Measurements from ENCODE around the gene TRPM3. TPM values are rescaled to one million over a fixed set of nuclear protein-coding genes. Genes with fewer than 3 reads are reported as not detected.

TRPM3 gene
- total RNA-seq, 4 donors from 2014 or later, result 0.07 to 0.66 TPM; not detected in 2

GRCh38 chr9:70580606-70581195 is 540.7 kb downstream of the TRPM3 start:
- TF ChIP-seq POLR2A (IDR thresholded peaks at IDR 0.05) (no peak), CTCF (IDR thresholded peaks at IDR 0.05 in 4 of 5, conservative IDR thresholded peaks at IDR 0.05 in 1 of 5) (no peak)
- H3K27ac ChIP-seq, result no peak overlapping the region
- intact Hi-C loops (cut with DNase I; ENCODE audit: low total_unique reads), result no loop called here

GRCh38 chr9:70579686-70580085 is 541.7 kb downstream of the TRPM3 start:
- Histone ChIP-seq H3K27me3 (no peaks in the 10 kb centered on the region), H3K4me3 (no peak overlapping the region), H3K4me1 (peaks cover 0 to 7% of the 10 kb centered on the region in 2 donors), H3K36me3 (no peaks in the 10 kb centered on the region), H3K9me3 (no peaks in the 10 kb centered on the region), H3K27ac (no peak overlapping the region)
- in situ Hi-C loops (cut with MboI; ENCODE audit: low sequenced_read_pairs in 4 of 4) (loop anchor here in 1 of 4 donors (10.0 kb wide), 1 partner anchor 75 kb away; no protein-coding TSS in a partner anchor), intact Hi-C loops (cut with DNase I; ENCODE audit: low total_unique reads) (no loop called here)
- DNase-seq (no peak), ATAC-seq (no peak)
- no peak for TF ChIP-seq CTCF (IDR thresholded peaks at IDR 0.05 in 4 of 5, conservative IDR thresholded peaks at IDR 0.05 in 1 of 5)
- no peak for TF ChIP-seq POLR2A (IDR thresholded peaks at IDR 0.05)

More at GRCh38 chr9:70580606-70581195, 540.7 kb downstream of the TRPM3 start:
- Histone ChIP-seq H3K36me3 (no peaks in the 10 kb centered on the region), H3K9me3 (no peaks in the 10 kb centered on the region), H3K27me3 (no peaks in the 10 kb centered on the region), H3K4me1 (peaks cover 7 to 16% of the 10 kb centered on the region in 2 donors), H3K4me3 (no peak overlapping the region)
- ATAC-seq (no peak), DNase-seq (no peak)
- in situ Hi-C loops (cut with MboI; ENCODE audit: low sequenced_read_pairs in 4 of 4), result loop anchor here in 1 of 4 donors (10.0 kb wide), 1 partner anchor 76 kb away; no protein-coding TSS in a partner anchor

GRCh38 chr9:70578720-70579119 is 542.7 kb downstream of the TRPM3 start:
- Histone ChIP-seq H3K27ac (no peak overlapping the region), H3K4me1 (peaks cover 0 to 12% of the 10 kb centered on the region in 2 donors), H3K27me3 (no peaks in the 10 kb centered on the region), H3K4me3 (no peak overlapping the region), H3K9me3 (no peaks in the 10 kb centered on the region), H3K36me3 (no peaks in the 10 kb centered on the region)
- intact Hi-C loops (cut with DNase I; ENCODE audit: low total_unique reads) (no loop called here), in situ Hi-C loops (cut with MboI; ENCODE audit: low sequenced_read_pairs in 4 of 4) (no loop called here)
- no peak for ATAC-seq
- no peak for DNase-seq
- TF ChIP-seq POLR2A (IDR thresholded peaks at IDR 0.05) (no peak), CTCF (IDR thresholded peaks at IDR 0.05 in 4 of 5, conservative IDR thresholded peaks at IDR 0.05 in 1 of 5) (no peak)

- intact Hi-C loops (cut with DNase I; ENCODE audit: low total_unique reads) (no loop called here), in situ Hi-C loops (cut with MboI; ENCODE audit: low sequenced_read_pairs in 4 of 4) (no loop called here)
- Histone ChIP-seq H3K36me3 (no peaks in the 10 kb centered on the region), H3K4me1 (peaks cover 0 to 12% of the 10 kb centered on the region in 2 donors), H3K27ac (peak overlapping the region in 1 of 4 donors; percentile 33), H3K9me3 (no peaks in the 10 kb centered on the region), H3K4me3 (no peak overlapping the region), H3K27me3 (no peaks in the 10 kb centered on the region)
- no peak for TF ChIP-seq POLR2A (IDR thresholded peaks at IDR 0.05)
- no peak for TF ChIP-seq CTCF (IDR thresholded peaks at IDR 0.05 in 4 of 5, conservative IDR thresholded peaks at IDR 0.05 in 1 of 5)
- DNase-seq, result no peak
- ATAC-seq, result peak in 1 of 2 donors; percentile 57
Observed at GRCh38 chr9:70577671-70578070, 543.8 kb downstream of the TRPM3 start.

Data from gastrocnemius medialis (tissue), 4 donors.